Measurements from ENCODE around the gene PTPRU.

DNA sequence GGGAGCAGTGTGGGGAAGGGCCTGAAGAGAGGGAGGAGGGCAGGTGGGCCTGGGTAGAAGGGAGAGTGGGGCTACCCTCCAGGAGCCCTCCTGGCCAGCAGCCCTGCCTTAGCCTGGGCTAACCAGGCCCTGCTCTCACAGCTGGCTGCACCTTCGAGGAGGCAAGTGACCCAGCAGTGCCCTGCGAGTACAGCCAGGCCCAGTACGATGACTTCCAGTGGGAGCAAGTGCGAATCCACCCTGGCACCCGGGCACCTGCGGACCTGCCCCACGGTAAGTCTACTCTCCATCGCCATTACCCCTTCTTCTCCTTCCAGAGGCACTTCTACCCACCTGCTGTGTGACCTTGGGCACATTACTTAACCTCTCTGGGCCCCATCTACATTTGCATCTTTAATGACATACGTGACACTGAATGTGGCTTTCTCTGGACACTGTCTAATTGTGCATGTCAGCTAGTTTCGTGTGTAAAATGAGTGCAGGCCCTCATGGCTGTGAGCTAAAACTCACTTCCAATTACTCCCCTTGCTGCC lies 18.9 kb downstream of the PTPRU start:
- TF ChIP-seq, protein P1, sequence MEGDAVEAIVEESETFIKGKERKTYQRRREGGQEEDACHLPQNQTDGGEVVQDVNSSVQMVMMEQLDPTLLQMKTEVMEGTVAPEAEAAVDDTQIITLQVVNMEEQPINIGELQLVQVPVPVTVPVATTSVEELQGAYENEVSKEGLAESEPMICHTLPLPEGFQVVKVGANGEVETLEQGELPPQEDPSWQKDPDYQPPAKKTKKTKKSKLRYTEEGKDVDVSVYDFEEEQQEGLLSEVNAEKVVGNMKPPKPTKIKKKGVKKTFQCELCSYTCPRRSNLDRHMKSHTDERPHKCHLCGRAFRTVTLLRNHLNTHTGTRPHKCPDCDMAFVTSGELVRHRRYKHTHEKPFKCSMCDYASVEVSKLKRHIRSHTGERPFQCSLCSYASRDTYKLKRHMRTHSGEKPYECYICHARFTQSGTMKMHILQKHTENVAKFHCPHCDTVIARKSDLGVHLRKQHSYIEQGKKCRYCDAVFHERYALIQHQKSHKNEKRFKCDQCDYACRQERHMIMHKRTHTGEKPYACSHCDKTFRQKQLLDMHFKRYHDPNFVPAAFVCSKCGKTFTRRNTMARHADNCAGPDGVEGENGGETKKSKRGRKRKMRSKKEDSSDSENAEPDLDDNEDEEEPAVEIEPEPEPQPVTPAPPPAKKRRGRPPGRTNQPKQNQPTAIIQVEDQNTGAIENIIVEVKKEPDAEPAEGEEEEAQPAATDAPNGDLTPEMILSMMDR (IDR thresholded peaks at IDR 0.05; ENCODE audit: insufficient read depth, low read length, poor library complexity, severe bottlenecking), result no peak
- TF ChIP-seq EZH2phosphoT487 (conservative IDR thresholded peaks at IDR 0.05; ENCODE audit: low read length), result no peak
